Bronchus fibroblast of lung (primary cell): ENCODE measurements around the gene C1QTNF12. TPM values are rescaled to one million over a fixed set of nuclear protein-coding genes. Genes with fewer than 3 reads are reported as not detected.

ENCODE experiments used
- total RNA-seq: library from RNA; depleted of rRNA; stranded (reverse); fragments of >200 nt; gene quantifications from 2 replicates; pipeline ENCODE4 v1.2.3, GENCODE V29; 2015

C1QTNF12 gene
- total RNA-seq, result 0.17 and 0.59 TPM in 2 replicates

DNA sequence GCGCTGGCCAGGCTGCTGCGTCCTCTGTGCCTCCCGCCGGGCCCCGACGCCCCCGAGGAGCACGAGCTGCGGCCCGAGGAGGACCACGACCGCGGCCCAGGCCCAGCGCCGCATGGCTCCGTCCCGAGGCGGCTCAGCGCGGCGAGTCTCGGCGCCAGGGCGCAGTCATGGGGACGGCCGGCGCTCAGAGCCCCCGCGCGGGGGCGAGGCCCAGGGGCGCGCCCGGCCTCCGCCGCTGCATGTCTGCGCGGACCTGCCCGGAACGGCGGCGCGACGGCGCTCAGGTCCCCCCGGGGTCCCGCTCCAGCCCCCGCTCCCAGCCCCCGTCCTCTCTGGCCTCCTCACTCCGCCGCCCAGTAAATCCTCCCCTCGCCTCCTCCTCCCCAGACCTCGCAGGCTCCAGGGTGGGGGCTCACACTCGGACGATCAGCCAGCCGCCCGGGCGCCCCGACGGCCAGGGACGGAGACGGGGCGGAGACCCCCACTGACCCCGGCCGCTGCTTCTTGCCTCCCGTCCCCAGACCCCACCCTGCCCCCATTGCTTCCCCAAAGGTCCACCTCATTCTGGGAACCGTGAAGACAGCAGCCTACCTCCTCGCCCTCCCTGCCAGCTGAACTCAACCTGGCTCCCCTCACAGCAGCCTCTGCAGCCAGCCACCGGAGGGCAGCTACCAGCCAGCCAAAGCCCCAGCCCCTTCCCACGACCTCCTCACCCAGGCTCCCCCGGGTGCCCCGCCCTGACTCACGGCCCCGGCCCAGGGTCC, at the start of gene C1QTNF12:
C1QTNF12 (minus strand) TSS at position 146 of the 764 bp plus-strand sequence; CDS start at position 114, 32 bp downstream.

DNA sequence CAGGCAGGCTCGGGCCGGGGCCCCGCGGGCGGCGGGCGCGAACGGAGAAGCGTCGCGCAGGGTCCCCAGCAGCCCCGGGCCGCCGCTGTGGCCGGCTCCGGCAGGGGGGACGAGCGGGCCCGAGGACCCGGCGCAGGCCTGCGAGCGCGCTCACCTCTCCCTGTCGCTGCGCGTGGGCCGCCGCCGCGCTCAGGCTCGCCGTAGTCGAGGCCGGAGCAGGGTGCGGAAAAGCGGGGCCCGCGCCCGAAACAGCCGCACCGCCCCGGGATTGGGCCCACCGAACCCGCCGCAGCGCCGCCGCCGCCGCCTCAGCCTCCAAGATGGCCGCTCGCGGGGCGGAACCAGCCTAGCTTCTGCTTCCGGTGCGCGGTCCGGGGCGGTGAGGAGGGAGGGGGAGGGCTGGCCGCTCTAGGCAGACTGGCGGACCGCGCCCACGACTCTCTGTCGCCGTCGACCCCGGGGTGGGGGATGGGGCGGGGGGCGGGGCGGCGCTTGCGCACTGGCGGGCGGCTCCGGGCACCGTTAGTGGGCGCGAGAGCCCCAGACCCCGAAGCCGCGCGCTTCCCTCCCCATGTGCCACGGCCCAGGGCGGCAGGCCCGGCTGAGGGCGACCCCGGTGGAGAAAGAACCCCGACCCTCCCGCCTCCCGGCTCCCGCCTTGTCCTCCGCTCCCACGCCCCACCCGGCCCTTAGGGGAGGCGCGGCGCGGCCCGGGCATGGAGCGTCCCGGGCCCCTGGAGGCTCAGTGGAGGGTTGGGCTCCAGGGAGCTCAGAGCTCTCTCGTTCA, 27.2 kb upstream of the C1QTNF12 start, which contains the start of gene UBE2J2:
UBE2J2 (minus strand) TSS at position 343 of the 787 bp plus-strand sequence. CDS start 5,862 bp downstream, outside the sequence.

DNA sequence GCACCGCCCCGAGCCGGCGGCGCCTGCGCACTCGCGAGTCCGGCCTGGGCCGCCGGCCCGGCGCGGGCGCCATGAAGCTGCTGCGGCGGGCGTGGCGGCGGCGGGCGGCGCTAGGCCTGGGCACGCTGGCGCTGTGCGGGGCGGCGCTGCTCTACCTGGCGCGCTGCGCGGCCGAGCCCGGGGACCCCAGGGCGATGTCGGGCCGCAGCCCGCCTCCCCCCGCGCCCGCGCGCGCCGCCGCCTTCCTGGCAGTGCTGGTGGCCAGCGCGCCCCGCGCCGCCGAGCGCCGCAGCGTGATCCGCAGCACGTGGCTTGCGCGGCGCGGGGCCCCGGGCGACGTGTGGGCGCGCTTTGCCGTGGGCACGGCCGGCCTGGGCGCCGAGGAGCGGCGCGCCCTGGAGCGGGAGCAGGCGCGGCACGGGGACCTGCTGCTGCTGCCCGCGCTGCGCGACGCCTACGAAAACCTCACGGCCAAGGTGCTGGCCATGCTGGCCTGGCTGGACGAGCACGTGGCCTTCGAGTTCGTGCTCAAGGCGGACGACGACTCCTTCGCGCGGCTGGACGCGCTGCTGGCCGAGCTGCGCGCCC, 14.2 kb downstream of the C1QTNF12 start, which contains the start of gene B3GALT6:
B3GALT6 (plus strand) TSS at position 30 of the 588 bp plus-strand sequence; CDS start at position 72, 42 bp downstream.

DNA sequence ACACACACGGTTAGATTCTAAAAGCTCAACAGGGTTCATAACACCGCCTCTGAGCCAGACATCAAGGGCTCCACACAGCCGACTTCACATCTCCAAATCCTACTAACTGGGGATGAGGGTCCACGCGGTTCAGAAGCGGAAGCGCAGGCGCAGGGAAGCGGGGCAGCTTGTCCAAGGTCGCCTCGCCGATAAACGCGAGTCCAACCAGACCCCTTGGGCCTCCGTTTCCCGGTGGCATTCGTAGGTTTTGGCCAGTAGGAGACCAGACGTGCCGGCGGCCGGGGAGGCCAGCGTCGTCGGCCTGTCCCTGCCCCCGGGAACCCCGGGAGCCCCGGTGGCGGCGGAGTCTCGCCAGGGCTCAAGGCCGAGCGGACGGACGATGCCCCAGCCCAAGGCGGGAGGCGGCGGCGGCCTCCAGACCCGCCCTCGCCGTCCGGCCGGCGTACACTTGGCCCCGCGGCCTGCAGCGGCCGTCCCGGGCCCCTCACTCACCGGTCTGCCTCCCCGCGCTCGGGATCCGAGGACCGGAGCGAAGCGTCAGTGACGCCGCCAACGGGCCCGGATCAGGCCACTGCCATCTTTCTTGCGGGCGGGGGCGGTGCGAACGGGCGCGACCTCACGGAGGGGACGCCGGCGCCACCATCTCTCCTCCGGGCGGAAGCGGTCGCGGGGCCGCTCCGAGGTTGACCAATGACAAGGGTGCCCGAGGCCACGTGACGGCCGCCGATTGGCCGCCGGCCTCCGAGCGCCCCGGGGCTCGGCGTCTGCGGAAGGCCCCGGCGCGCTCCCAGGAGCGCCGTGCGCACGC, 14.9 kb downstream of the C1QTNF12 start, which contains the start of gene SDF4:
SDF4 (minus strand) TSS at position 602 of the 808 bp plus-strand sequence. CDS start 3,229 bp downstream, outside the sequence.

DNA sequence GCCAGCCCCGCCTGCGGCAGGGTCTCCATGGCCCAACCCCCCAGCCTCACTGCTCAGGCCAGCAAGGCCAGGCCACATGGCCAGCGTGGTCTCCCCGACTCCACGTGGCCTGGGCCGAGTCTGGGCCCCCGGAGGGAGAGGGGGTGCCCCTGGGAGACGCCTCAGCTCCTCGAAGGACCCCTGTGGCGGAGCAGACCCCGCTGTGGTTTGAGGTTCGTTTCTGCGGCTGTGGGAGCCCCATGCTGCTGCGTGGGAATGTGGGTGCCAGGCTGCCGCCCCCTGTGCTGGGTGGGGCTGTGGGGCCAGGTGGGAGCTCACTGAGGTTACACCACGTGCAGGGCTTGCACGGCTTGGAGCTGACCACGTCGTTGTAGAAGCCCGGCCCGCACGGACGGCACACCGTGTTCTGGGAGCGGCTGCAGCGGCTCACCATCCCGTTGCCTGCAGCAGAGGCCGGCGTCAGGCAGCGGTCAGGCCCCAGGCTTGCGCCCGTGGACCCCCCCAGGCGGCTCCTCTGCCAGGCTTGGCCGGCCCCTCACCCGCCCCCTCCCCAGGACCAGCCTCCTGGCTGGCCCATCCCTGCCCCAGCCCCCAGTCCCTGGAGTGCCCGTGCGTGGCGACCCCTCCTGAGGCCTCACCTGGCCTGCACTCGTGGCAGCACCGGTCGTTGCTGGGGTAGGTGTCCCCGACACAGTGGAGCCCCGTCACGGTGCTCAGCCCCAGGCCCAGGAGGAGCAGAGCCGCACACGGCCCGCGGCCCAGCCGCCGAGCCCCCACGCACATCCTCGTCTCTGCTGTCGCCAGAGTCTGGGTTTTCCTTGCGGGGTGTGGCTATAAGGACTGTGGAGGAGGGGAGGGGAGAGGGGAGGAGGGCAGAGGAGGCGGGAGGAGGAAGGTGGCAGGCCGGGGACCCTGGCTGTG, 32.9 kb downstream of the C1QTNF12 start, which contains the start of gene TNFRSF4:
TNFRSF4 (minus strand) TSS at position 809 of the 921 bp plus-strand sequence; CDS start at position 783, 26 bp downstream.

GRCh38 chr1:1206376-1206965, 40.1 kb downstream of the C1QTNF12 start, which contains the start of gene TNFRSF18:
Gene TNFRSF18, minus strand, starts transcription at chr1:1206592. Its CDS starts 21 bp downstream, at chr1:1206571.

Other genes with a start within 250 kb of the C1QTNF12 start
- 4.3 and 5.5 TPM in 2 replicates for gene HES4, start 246.6 kb downstream of the C1QTNF12 start, total RNA-seq
- 45.9 and 55.6 TPM in 2 replicates for gene ISG15, start 233.2 kb downstream of the C1QTNF12 start, total RNA-seq
- 36.4 and 39.3 TPM in 2 replicates for gene AGRN, start 226.6 kb downstream of the C1QTNF12 start, total RNA-seq
- gene RNF223, start 172.4 kb downstream of the C1QTNF12 start, total RNA-seq, result not detected in 2 replicates
- 13.8 and 14.7 TPM in 2 replicates for gene C1orf159, start 130.6 kb downstream of the C1QTNF12 start, total RNA-seq
- not detected in 2 replicates for gene TTLL10, start 72.8 kb downstream of the C1QTNF12 start, total RNA-seq
- 0.34 TPM in 1 of 2 replicates, not detected in the other for gene TNFRSF18, start 40.1 kb downstream of the C1QTNF12 start, total RNA-seq
- gene TNFRSF4, start 32.6 kb downstream of the C1QTNF12 start, total RNA-seq, result 0.17 and 0.30 TPM in 2 replicates
- gene SDF4, start 14.7 kb downstream of the C1QTNF12 start, total RNA-seq, result 125 and 128 TPM in 2 replicates
- 23.2 and 25.7 TPM in 2 replicates for gene B3GALT6, start 14.5 kb downstream of the C1QTNF12 start, total RNA-seq
- gene UBE2J2, start 27.1 kb upstream of the C1QTNF12 start, total RNA-seq, result 45.9 and 61.7 TPM in 2 replicates
- gene SCNN1D, start 33.7 kb upstream of the C1QTNF12 start, total RNA-seq, result 0.30 and 1.2 TPM in 2 replicates
- 27.6 and 28.9 TPM in 2 replicates for gene ACAP3, start 61.2 kb upstream of the C1QTNF12 start, total RNA-seq
- 32.4 and 42.2 TPM in 2 replicates for gene PUSL1, start 61.9 kb upstream of the C1QTNF12 start, total RNA-seq
- 112 and 113 TPM in 2 replicates for gene INTS11, start 77.9 kb upstream of the C1QTNF12 start, total RNA-seq
- 26.0 and 29.1 TPM in 2 replicates for gene CPTP, start 78.1 kb upstream of the C1QTNF12 start, total RNA-seq
- under 0.01 TPM in 2 replicates for gene TAS1R3, start 84.6 kb upstream of the C1QTNF12 start, total RNA-seq
- gene DVL1, start 102.7 kb upstream of the C1QTNF12 start, total RNA-seq, result 60.1 and 71.6 TPM in 2 replicates
- 382 and 409 TPM in 2 replicates for gene MXRA8, start 111.8 kb upstream of the C1QTNF12 start, total RNA-seq
- gene AURKAIP1, start 128.5 kb upstream of the C1QTNF12 start, total RNA-seq, result 193 and 196 TPM in 2 replicates
- gene CCNL2, start 152.6 kb upstream of the C1QTNF12 start, total RNA-seq, result 53.2 and 54.5 TPM in 2 replicates
- 153 and 190 TPM in 2 replicates for gene MRPL20, start 160.6 kb upstream of the C1QTNF12 start, total RNA-seq
- 0.45 and 0.50 TPM in 2 replicates for gene ANKRD65, start 174.6 kb upstream of the C1QTNF12 start, total RNA-seq
- gene VWA1, start 189.0 kb upstream of the C1QTNF12 start, total RNA-seq, result 7.1 and 7.9 TPM in 2 replicates
- gene ATAD3C, start 203.0 kb upstream of the C1QTNF12 start, total RNA-seq, result under 0.01 TPM in 1 of 2 replicates, not detected in the other
- gene ATAD3B, start 225.0 kb upstream of the C1QTNF12 start, total RNA-seq, result 25.1 and 26.3 TPM in 2 replicates